GM19372 (cell line): ENCODE data around the gene FBLN2.
"Not testable (repeated sequence)": the region's sequence is repeated elsewhere in the genome, so short reads cannot be mapped to it uniquely, and the experiment has no call there.

Experiments
- ATAC-seq: cut with Tn5 transposase; IDR thresholded peaks from one replicate; pipeline ENCODE4 v1.9.1; 2021; ENCODE audit warnings: mild to moderate bottlenecking, low read depth, moderate library complexity; ENCODE audit not compliant: unreplicated experiment

Gene FBLN2

DNA sequence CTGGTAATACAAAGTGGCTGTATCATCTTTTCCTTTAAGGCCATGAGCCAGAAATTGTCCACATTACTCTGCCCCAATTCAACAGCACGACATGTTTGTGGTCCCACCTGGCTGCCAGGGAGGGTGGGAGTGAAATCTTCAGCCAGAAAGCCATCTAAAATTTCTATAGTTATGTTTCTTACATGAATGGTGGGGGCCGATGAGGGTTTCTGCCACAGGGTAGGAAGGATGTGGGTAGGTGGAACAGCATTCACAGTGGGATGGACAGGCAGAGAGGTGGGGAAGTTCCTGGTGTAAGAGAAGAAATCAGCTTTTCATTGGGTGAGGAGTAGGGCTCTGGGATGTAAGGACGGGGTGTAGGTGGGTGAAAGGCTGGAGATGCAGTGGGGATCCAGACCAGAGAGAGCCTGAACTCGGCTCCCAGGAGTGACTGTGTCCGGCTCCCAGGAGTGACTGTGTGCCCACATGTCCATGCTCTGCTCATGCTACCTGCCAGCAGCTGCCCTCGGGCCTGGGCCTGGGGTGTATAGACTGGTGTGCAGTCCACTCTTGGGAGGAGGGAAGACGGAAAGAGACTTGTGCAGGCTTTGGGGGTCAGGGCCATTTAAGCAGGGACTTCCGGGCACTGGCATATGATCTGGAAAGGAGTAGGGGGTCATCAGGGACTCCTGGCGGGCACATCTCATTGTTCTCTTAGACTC, 3.8 kb upstream of the FBLN2 start:
- no peak for ATAC-seq

DNA sequence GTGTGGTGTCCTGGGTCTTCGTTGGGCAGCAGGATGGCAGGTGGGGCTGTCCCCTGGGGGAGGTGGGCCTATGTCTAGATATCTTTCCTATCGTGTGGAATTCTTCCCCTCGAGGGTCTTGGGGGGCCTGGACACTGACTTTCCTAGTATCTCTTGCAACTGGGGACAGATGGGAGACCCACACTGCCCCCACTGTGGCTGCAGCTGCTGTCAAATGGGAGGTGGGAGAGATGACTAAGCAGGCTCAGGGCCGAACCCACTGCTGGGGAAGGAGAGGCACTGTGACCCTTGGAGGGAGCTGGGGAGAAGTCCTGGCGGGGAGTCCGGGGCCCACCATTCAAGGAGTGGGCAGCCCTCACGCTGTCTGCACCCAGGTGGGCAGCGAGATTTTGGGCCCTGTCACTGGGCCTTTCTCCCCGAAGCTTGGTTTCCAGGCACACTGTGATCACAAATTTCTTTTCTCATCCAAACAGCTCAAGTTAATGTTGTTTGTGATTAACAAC, 2.9 kb upstream of the FBLN2 start:
- ATAC-seq, result no peak

DNA sequence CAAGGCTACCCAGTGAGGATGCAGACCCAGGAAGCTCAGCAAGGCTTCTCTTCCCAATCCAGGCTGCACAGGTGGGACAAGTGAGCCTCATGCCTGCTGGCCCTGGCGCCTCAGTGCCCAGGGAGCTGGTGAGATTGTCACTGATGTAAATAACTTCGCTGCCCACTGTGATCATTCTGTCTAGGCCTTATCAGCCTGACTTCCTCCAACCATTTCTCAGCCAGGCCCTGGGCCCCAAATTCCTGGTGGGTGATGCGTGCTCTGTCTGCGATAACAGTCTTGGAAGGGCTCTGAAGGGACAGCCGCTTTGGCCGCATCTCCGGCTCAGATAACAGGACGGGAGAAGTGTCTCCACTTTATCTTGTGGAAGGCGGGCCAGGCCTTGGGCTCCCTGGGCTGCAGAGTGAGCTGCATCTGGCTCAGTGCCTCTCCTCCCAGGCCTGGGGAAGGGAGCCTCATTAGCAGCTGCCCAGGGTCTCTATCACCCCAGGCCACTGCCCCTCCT, 2.2 kb upstream of the FBLN2 start:
- no peak for ATAC-seq

DNA sequence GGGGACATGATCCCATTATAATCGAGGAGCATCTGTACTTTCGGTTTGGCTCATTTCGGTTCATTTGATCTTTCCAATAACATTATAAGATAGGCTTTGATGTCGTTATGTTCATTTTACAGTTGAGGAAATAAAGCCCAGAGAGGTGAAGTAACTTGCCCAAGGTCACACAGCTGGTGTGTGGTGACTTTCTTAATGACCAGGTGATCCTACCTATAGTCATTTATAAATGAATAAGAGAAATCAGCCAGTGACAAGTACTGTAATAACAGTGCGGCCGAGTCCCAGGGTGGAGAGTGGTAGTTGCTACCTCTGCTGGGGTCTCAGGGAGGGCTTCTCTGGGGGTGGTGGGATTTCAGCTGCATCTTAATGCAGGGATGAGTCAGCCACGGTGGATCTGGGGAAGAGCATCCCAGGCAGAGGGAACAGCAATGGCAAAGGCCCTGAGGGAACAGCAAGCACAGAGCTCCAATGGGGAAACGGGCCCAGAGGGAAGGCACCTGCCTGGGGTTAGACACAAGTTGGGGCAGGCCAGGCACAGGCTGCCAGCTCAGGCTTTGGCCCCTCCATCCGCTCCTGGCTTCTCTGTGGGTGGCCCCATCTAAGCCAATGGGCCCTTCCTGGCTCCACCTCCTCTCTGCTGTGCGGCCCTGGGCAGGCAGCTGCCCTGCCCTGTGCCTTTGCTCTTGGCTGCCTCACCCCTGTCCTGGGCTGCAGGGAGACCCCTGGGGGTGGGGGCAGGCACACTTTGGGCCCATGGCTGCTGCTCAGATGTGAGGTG, 1.1 kb upstream of the FBLN2 start:
- ATAC-seq, result no peak

DNA sequence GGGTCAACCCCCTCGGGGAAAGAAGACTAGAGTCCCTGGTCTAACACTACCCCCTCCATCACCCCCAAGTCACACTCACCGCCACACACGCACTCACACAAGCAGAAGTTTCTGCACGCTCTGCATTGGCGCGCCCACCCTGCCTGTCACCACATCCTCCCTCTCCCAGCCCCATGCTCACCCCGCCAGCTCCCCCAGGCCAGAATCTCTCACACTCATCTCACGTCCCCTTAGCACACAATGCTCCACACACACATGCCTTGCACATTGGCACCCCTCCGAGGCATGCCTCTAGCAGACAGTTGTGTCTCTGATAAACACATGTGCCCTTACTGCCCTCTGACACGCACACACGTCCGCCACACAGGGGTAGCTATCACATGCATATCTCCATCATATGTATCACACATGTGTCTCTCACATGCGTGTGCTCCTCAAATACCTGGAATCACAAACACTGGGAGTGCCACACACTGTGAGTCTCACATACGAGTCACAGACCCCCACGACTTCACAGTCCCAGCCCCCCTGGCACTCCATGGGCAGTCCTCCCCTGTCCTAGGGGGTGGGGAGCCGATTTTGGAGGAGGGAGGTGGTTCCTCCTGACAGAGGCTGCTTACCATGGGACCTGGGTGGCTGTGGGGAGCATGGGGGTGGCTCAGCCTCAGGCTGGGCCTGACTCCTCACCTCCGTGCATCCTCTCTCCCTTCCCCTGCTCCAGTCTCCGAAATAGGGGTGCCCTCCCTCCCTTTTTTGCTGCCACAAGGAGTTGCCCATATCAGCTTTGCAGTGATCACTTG, 898 bp downstream of the FBLN2 start:
- no peak for ATAC-seq

DNA sequence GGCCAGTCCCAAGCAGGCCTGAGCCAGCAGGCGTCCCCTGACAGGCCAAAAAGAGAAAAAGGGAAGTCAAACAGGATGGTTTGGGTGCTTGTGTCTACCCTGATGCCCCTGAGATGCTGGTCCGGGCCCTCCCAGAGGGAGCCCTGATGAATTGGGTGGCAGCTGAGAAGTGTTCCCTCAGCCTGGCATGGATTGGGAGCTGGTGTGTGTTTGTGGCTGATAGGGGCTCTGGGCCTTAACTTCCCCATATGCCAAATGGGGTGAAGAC, 1.4 kb downstream of the FBLN2 start:
- no peak for ATAC-seq

DNA sequence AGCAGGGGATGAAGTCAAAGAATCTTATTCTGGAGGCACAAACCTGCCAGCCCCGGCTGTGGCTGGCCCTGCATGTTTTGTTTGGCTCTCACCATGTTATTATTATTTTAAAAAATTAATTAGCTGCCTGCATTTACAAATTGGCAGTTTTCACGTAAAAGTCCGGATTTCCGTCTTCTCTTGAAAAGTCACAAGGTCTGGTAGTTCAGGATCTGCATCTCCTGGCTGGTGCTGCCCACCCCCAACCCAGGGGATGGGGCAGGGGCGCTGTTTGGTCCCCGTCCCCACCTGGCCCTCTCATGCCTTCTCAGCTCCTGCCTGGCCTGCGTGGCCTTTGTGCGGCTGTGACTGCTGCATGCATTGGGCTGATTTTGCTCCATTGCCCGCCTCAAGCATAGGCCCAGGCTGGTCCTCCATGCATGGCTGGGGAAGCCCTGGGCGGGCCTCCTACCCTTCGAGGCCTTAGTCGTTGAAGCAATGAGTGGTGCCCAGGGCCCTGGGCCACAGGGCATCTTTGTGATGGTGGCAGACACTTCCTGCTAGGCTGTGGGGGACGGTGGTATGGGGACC, 2.0 kb downstream of the FBLN2 start:
- no peak for ATAC-seq

DNA sequence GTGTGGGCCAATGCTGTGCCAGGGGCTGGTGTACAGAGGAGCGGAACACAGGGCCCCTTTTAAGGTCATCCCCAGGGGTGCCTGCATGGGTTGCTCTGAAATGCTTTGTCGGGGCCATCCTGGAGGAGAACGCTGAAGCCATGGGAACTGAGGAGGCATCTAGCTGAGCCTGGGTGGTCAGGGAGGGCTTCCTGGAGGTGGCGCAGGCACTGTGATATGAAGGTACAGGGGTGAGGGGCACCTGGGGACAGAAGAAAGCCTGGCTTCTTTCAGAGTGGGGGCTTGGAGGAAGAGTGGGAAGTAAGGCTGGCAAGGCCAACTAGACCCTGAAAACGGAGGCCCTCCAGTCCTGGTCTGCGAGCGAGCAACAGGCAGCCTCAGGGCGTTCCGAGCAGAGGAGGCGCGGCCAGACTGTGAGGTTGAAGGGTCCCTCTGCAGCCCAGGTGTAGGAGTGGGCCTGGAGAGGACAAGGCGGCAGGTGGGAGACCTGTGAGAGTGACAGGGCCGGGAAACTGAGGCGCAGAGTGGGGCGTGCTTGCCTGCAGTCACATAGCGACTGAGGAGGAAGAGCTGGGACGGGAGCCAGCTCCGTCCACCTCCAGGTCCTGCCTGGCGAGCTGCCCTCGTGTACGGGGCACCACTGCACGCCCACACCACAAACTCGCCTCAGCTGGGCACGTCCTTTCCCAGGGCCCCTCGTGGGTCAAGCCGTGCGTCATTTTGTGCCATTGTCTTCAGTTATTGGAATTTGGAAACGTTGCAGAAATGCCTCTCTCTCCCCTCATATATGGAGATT, 4.1 kb downstream of the FBLN2 start:
- ATAC-seq, result no peak

DNA sequence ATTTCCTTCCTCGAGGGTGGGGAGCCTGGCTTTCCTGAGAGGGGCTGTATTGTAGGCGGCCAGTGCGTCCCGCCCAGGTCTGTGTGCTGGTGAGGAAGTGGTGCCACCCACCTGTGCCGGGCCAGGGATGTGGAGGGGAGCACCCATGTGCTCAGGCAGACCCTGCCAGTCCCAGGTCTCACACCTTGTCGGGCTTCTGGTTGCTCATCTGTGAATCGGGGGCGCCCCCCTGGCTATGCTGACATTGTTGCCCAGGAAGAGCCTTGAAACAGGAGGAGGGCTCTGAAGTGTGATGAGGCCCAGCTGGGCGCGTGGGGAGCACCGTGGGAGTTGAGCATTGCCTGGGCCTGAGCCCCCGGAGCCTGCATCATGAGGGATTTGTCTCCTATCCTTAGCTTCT, 4.8 kb downstream of the FBLN2 start:
- ATAC-seq, result no peak

DNA sequence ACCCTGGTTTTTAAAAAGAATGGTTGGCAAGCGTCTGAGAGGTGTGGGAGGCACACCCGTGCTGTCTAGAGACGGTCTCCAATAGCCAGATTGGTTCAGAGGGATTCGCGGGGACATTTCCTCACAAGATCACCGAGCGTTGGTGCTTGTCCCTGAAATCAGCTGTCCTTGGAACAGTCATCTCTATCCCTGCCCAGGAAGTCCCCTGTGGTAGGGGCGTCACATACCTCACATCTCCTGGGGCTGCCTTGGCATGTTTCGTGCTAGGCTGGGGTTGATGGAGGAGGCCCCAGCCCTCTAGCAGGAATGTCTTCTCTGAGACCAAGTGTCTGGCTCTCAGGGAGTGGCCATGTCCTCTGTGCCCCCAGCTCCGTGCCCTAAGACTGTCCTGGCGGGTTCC, 6.8 kb downstream of the FBLN2 start:
- ATAC-seq, result no peak

DNA sequence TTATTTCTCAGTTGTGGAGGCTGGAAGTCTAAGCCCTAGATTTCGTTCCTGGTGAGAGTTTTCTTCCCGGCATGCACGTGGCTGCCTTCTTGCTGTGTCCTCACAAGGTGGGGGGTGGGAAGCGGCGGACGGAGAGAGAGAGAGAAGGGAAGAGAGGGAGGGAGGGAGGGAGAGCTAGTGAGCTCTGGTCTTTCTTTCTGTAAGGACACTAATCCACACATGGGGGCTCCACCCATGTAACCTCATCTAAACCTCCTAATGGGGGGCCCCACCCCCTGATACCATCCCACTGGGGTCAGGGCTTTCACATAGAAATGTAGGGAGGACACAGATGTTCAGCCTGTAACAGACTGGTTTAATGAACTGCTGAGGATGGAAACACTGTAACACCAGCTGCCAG, 7.3 kb downstream of the FBLN2 start:
- no peak for ATAC-seq

DNA sequence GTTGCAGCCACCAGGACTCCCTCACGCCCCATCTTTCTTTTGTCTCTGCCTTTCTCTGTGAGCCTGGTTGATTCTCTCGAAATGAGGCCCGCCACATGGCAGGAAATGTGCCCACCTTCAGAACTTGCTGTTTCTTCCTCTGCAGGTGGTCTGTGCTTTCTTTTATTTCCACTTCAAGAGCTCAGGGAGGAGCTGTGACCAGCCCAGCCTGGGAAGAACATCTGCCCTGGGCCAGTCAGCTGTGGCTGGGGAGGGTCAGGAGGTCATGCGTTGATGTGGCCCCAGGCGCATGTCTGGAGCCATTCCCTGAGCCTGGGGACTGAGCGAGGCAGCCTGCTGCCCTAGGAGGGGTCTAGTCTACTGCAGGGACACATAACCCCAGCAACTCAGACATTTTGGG, 8.0 kb downstream of the FBLN2 start:
- no peak for ATAC-seq

DNA sequence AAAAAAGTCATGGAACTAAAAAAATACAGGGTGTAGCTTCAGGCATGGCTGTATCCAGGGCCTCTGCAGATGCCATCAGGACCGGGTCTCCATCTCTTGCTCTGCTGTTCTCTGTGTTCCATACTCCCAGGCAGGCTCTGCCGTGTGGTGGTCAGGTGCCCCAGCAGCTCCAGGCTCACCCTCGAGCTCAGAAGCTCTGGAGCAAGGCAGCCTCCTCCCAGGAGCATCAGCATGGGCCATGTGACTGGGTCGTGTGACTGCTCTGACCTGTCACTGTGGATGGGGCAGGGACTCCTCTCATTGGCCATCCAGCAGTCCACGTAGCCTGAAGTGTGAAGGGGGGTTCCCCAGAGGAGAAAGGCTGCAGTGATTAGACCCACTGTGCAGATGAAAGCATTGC, 8.5 kb downstream of the FBLN2 start:
- ATAC-seq, result no peak

DNA sequence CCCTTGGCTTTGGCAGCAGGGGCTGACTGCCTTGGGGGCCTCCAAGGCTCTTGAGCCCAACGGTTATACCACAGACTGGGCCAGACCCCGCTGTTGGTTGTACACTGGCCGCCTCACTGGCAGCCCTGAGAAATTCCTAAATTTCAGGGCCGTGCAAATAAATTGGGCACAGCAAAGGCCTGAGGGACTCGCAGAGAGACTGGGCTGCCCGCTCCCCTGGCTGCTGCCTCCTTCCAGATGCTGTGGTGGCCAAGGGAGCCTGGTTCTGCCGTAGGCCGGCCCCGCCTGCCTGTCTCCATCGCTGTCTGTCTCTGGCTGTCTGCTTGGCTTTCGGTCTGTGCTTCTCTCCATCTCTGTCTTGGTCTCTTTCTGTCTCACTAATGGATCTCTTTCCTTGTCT, 9.0 kb downstream of the FBLN2 start:
- no peak for ATAC-seq

DNA sequence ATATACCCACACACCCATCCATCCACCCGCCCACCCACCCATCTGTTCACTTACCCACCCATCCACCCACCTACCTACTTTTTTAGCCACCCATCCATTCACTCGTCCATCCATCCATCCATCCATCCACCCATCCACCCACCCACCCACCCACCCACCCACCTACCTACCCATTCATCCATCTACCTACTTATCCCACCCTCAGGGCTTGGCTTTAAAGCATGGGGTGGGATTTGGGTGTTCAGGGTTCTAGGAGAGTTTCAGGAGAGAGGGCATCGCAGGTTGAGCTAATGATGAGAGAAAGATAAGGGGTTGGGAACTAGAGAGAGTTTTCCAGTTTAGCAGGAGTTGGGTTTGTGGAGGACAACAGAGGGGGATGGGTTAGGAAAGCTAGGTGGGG, 9.7 kb downstream of the FBLN2 start:
- no peak for ATAC-seq

DNA sequence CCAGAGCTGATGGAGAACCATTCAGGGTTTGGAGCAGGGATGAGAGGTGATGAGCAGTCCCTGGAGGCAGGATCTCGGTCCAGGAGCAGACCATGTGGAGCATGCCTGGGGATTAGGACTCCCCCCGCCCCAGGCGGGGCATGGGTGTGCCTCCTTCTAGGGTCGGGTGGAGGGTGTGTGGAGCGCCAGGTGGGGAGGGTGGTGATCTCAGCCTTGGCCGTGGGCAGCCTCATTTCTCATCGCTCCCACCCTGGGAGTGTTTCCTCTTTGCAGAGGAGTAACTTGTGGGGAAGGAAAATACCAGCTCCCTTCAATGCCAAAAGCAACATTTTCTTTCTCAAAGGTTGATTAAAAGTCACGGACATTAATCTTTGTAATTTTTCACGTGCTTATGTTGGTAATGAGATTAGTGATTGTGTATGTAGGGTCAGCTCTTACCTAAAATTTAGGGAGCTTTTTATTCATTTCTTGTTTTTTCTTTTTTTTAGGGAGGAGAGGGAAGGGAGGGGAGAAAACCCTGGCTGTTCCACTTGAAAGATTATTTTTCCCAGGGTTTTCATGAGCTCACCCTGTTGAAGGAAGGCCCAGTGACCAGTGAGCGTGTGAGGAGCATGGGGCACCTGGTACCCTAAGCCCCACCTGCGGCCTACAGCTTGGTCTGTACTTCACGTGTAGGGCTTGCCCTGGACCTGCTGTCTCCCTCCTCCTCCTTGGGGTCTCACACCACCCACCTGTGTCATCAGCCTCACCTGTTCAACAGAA, 11.0 kb downstream of the FBLN2 start:
- ATAC-seq, result no peak

DNA sequence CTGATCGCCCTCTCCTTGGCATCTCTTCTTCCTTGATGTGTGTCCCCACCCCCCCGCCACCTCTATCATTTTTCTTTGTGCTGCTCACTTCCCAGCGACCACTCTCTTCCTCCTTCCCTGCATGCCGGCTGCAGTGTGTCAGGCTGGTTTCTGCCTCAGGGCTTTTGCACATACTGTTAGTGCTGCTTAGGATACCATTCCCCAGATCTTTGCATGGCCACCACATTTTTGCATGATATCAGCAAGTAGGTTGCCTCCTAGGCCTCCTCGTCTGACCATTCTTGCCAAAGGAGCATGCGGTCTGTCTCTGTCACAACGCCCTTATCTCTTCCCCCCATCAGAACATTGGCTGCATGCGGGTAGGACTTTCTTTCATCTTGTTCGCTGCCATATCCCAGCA, 12.5 kb downstream of the FBLN2 start:
- ATAC-seq, result no peak

DNA sequence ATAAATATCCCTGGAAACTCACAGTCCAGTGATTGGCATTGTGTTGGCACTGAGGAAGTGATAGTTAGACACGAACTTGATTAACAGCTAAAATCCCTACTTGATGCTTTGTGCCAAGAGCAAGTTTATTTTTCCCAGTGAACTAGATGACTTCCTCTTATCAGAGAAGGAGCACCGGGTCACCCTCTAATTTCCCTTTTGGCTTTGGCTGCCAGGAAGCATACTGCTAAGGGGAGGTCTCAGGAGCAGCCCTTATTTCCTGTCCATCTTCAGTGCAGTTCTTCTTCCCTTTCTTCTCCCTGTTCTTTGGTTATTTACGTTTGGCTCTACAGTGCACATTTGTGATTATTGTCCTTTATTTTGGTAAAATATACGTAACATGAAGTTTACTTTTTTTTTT, 13.0 kb downstream of the FBLN2 start:
- ATAC-seq, result no peak

DNA sequence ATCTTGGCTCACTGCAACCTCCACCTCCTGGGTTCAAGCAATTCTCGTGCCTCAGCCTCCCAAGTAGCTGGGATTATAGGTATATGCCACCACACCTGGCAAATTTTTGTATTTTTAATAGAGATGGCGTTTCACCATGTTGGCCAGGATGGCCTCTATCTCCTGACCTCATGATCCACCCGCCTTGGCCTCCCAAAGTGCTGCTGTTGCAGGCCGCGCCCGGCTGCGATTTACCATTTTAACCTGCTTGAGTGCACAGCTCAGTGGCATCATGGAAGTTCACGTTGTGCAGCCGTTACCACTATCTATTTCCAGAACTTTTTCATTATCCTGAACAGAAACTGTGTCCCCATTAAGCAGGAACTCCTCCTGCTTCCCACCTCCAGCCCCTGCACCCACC, 13.5 kb downstream of the FBLN2 start:
- not testable (repeated sequence) for ATAC-seq

DNA sequence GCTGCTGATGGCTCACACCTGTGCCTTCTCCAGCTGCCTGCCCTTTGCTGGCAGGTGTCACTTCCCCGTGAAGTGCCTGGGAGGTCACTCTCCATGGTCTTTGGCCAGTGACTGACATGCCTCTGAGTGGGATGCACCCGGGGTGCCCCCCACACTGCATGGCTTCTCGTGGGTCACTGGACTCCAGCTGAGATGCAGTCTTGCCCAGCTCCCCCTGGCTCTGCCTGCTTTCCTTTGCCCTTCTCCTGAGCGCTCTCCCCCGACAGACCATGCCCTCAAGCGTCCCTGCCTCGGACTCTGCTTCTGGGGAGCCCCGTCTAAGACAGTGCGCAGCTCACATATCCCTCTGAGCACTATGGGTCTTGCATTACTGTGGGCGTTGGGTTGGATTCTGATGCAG, 14.4 kb downstream of the FBLN2 start:
- no peak for ATAC-seq
